ENCODE results near the gene NNT.

DNA sequence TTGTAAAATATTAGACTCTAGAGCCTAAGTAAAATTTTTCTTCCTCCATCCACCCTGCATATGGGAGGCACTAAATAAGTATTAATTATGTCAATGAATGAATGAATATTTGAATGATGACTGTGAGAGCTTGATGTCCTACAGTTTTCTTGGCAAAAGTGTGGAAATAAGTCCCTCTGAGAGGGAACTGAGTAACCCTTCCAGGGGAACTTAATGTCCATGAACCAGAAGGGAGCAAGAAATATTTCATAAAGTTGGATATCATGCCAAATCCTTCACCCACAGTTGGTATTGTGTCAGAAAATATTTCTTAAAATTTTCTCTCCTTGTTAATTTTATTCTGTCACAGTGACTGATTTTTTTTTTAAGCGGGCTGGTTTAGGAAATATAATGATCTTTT, 36.6 kb downstream of the NNT start:
- TF ChIP-seq REST (IDR thresholded peaks at IDR 0.05; ENCODE audit: low read depth, low read length) (no peak), ZBTB33 (IDR thresholded peaks at IDR 0.05) (no peak), ZNF687 (IDR thresholded peaks at IDR 0.05) (no peak), PML (IDR thresholded peaks at IDR 0.05; ENCODE audit: low read length) (no peak)

Measured in GM12878 (cell line).